Activated CD4-positive, CD25-positive, alpha-beta regulatory T cell treated with anti-CD3 and anti-CD28 coated beads, Interleukin-2, amount 50 U/mL, for 24 hours (primary cell): ENCODE results near the gene HOXD1.

Experiments
- ATAC-seq, 2 donors: fragments of 150-1000 bp; cut with Tn5 transposase; one replicate each; pipeline ENCODE4 v1.10.0; 2021; ENCODE audit warnings: mild to moderate bottlenecking in 1 of 2, moderate library complexity in 1 of 2

HOXD1 gene

DNA sequence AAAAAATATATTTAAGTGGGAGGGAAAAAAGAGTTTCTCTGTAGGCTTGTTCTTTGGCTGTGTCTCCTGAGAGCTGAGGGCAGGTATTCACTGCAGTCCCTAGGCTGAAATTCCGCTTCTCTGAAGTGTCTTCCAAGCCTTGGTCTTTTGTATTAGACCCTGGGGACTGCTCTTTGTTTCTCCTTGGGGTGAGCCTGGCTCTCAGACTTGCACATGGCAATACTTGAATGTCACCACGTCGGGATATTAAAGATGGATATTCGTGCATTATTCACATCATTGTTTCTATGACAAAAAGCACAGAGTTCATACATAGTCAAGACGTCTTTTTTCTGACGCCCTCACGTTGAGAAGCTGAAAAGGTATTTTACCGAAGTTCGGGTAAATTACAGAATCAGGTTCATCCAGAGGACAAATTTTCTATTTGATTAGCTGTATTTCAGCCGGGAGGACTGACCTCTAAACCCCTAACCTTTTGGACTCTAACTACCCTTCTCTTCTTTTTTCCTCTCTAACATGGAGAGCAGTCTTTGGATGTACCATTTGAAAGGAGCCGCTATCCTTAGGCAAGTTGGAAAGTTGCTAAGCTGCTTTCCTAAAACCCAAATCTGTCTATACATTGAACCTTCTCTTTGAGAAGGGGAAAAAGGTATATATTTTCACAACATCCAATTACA is 33.8 kb upstream of the HOXD1 start:
- ATAC-seq, result no peak

GRCh38 chr2:176155356-176156044 is 33.0 kb upstream of the HOXD1 start:
- no peak for ATAC-seq

- ATAC-seq, result no peak
Measured at GRCh38 chr2:176156301-176156806, 32.1 kb upstream of the HOXD1 start.

- ATAC-seq, result no peak
Measured at GRCh38 chr2:176156807-176157498, 31.5 kb upstream of the HOXD1 start, which contains the start of gene HOXD3. TSS of gene HOXD3 (plus strand) at chr2:176157307. CDS start at chr2:176169115, 11,808 bp downstream.

- no peak for ATAC-seq
Measured at GRCh38 chr2:176157499-176158185, 30.8 kb upstream of the HOXD1 start.

- ATAC-seq, result no peak
Measured at GRCh38 chr2:176158186-176158591, 30.3 kb upstream of the HOXD1 start.

DNA sequence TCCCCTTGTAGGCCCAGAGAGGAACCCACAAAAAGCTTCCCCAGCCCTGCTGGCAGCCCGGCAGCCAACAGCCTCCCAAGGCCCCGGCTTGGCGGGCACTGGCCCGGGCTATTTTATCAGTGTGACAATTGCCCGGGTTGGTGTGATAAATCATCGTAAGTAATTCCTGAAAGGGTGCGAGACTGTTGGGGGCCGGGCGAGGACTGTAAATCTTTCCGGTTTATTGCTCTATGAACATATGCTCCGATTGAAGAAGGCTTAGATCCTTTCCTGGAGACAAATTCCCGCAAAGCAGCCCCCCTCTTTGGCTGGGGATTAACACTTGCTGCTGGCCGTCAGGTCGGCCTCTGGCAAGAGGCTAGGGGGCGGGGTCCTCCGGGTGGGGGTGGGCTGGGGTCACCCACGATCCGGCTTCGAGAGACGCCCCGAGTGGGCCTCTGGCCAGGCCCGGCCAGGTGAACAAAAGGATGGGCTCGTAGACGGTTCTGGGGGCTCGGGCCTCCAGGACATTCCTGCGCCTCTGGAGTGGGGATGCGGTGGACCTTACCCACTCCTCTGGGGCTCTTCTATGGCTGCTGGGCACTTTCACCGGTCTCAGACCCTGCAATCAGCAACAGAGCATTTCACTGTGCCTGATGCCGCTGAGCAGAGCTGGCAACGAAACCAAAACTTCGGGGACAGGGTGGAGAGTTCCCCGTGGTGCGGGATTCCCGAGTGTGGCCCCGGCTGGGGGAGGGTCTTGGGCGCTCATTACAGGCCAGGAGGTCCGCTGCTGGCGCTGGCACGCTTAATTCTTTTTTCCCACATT is 29.4 kb upstream of the HOXD1 start:
- ATAC-seq, result no peak

- ATAC-seq, result no peak
Measured at GRCh38 chr2:176159663-176160250, 28.7 kb upstream of the HOXD1 start.

DNA sequence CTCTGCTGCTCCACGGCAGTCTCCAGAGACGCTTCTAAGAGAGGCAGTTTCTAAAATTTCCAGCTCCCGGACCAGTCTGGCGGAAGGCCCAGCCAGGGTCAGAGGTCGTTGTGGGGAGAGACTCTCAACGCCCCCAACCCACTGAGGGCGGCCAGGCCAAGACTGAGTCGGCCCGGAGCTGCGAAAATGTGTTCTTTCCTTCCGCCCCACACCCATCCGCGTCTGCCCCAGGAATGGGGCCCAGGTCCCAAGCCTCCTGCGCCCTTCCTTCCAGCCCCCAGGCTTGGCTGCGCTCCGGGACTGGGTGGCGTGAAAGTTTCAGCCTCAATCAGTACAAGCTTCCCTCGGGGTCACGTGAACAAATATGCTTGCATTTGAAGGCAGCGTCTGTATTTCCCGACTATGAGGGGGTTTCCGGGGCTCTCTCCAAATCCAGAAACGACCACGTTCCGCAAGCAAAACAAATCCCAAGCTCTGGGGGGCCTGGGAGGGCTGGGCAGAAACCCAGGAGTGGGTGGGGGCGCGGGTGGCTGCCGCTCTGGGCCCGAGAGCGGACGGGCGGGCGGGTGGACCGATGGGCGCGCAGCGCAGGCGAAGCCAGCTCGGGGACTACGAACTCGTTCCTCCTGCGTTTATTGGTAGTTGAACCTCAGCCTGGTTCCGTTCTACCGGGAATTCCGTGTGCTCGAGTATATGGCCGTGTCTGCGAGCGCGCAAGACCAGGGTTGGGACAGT is 28.1 kb upstream of the HOXD1 start:
- no peak for ATAC-seq

- ATAC-seq, result no peak
Measured at GRCh38 chr2:176160986-176161824, 27.3 kb upstream of the HOXD1 start.

GRCh38 chr2:176161825-176162626 is 26.4 kb upstream of the HOXD1 start:
- ATAC-seq, result no peak

DNA sequence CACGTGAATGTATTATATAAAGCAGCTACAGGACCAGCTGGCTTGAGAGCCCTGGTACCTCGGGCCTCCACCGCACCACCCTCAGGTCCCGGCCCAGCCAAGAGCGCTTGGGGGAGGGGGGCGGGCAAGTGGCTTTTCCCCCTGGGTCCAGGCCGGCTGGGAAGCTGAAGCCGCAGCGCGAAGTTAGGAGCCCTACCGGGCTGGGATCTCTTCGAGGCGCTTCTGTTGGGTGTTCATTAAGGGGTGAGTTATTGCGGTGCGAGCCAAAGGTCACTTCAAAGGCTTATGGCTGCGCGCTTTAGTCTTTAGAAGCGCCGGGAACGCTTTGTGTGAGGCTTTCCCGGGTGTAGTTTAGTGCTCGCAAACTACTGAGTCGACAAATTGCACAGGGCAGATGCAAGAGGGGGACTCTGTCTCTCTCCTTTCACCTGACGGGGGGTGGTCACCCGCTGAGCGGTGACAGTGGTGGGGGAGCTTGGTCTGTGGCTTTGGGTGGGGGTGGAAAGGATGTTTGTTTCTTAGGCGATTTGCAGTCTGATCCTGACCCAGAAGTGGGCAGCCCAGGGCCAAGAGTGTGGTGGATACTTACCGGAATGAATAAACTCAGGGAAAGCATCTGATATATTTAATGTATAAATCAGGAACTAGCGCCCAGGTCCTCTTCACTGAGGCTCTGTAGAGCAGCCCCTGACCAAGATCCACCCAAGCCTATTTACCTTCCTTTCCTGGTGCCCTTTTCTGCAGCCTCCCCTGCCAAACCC is 25.4 kb upstream of the HOXD1 start:
- ATAC-seq, result no peak

GRCh38 chr2:176163672-176164056 is 24.8 kb upstream of the HOXD1 start:
- ATAC-seq, result no peak

DNA sequence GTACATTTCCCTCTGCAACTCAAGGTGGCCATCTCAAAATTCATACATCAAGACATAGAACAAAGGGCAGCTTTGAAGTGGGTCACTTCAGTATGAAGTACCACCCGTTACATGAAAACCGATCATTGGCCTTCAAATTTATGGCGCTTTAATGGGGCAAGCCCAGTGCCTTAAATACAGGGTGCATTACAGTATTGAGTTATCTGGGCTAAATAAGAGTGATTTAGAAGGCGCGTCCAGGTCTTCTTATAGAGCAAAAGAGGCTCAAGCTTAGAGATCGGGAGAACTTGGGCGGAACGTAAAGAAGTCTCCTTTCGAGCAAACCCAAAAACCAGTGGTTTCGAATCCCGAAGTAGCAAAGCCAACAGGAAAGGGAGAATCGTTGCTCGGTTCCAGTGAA is 24.3 kb upstream of the HOXD1 start:
- ATAC-seq, result no peak

DNA sequence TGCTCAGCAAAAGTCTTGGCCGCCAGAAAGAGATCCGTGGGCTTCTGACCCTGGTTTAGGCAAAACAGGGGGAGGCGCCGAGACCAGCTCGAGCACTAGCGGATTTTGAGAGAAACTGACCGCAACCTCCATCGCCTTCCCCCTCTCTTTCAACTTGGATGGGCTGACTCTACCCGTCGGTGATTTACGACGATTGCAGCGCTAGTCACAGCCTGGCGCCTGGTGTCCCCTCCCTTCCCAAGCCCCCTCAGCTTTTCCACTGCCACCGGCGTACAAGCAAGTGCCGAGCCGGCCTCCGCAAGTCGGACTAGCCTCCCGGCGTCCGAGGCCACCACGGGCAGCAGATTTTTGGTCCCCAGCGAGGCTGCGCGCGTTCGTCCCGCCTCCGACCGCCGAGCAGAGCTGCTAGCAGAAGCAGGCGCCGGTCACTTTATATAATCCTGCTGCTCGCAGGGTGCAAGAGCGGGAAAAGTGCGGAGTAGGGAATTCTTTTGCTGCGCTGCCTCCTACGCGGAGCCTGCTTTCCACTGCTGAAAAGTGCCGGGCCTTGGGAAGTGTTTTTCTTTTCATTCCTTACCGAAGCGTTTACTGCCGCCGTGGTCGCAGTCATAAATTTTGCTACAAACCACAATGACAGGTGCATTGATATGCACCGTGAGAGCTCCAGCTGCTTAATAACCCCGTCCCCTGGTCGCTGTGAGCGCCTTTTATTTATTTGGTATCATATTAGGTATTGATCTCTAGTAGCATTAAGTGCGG is 23.7 kb upstream of the HOXD1 start:
- no peak for ATAC-seq

DNA sequence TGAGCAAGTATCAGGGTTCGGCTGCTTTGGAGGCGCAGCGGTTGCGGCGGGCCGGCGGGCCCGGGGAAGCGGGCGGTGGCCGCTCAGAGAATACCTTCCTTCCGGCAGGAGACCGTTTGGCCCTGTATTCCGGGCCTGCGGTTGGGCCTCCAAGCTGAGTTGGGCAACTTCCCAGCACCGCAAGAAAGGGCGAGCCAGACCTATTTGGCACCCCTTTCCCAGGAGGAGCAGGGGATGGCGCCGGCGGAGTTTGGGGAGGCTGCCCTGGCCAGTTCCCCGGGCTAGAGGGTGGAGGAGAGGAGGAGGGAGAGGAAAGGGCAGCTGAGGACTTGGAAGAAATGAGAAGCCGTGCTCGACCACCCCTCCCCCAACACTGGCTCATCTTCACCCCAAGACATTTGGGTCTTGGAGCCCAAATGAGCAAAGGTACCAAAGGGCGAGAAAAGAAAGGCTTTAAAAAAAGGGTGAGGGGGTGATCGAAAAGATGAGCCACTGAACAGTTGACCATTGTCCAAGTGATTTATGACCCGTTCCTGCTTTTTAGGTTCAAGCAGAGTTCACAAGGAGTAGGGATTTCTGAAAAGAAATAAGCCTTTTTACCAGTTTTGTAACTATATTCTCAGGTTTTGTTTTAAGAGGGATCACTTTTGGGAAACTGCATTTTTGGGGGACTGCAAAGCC is 23.0 kb upstream of the HOXD1 start:
- ATAC-seq, result no peak

- ATAC-seq, result no peak
Measured at GRCh38 chr2:176166272-176166671, 22.2 kb upstream of the HOXD1 start.
